ENCODE results near the gene BCL10. TPM values are rescaled to one million over a fixed set of nuclear protein-coding genes. Genes with fewer than 3 reads are reported as not detected.

Gene BCL10
- total RNA-seq, 1 donor from 2014 or later, result 24.9 TPM

- no peak for DNase-seq (ENCODE audit: low spot score)
- no peak for TF ChIP-seq CTCF (IDR thresholded peaks at IDR 0.05)
- Mint-ChIP-seq H3K27ac (ENCODE audit: unreplicated experiment) (no peak overlapping the region), H3K4me1 (ENCODE audit: low read depth) (peaks cover 17% of the 10 kb centered on the region), H3K4me3 (ENCODE audit: unreplicated experiment) (no peak overlapping the region), H3K9me3 (ENCODE audit: low read depth) (no peaks in the 10 kb centered on the region), H3K27me3 (ENCODE audit: low read depth) (no peaks in the 10 kb centered on the region), H3K36me3 (ENCODE audit: low read depth) (no peaks in the 10 kb centered on the region)
Observed at GRCh38 chr1:85229574-85230097, 46.8 kb downstream of the BCL10 start.

- Mint-ChIP-seq H3K9me3 (ENCODE audit: low read depth) (no peaks in the 10 kb centered on the region), H3K27ac (ENCODE audit: unreplicated experiment) (no peak overlapping the region), H3K27me3 (ENCODE audit: low read depth) (no peaks in the 10 kb centered on the region), H3K36me3 (ENCODE audit: low read depth) (no peaks in the 10 kb centered on the region), H3K4me1 (ENCODE audit: low read depth) (peaks cover 23% of the 10 kb centered on the region), H3K4me3 (ENCODE audit: unreplicated experiment) (no peak overlapping the region)
- no peak for TF ChIP-seq CTCF (IDR thresholded peaks at IDR 0.05)
- DNase-seq (ENCODE audit: low spot score), result no peak
Observed at GRCh38 chr1:85228972-85229371, 47.5 kb downstream of the BCL10 start.

GRCh38 chr1:85225624-85226380 lies 50.6 kb downstream of the BCL10 start:
- Mint-ChIP-seq H3K36me3 (ENCODE audit: low read depth) (no peaks in the 10 kb centered on the region), H3K27me3 (ENCODE audit: low read depth) (no peaks in the 10 kb centered on the region), H3K9me3 (ENCODE audit: low read depth) (no peaks in the 10 kb centered on the region), H3K27ac (ENCODE audit: unreplicated experiment) (peak overlapping the region; percentile 23), H3K4me1 (ENCODE audit: low read depth) (peaks cover 30% of the 10 kb centered on the region), H3K4me3 (ENCODE audit: unreplicated experiment) (no peak overlapping the region)
- DNase-seq (ENCODE audit: low spot score), result no peak
- TF ChIP-seq CTCF (IDR thresholded peaks at IDR 0.05), result no peak

GRCh38 chr1:85224734-85225623 lies 51.5 kb downstream of the BCL10 start:
- Mint-ChIP-seq H3K9me3 (ENCODE audit: low read depth) (no peaks in the 10 kb centered on the region), H3K36me3 (ENCODE audit: low read depth) (no peaks in the 10 kb centered on the region), H3K27me3 (ENCODE audit: low read depth) (no peaks in the 10 kb centered on the region), H3K4me1 (ENCODE audit: low read depth) (peaks cover 38% of the 10 kb centered on the region), H3K27ac (ENCODE audit: unreplicated experiment) (no peak overlapping the region), H3K4me3 (ENCODE audit: unreplicated experiment) (no peak overlapping the region)
- TF ChIP-seq CTCF (IDR thresholded peaks at IDR 0.05), result no peak
- no peak for DNase-seq (ENCODE audit: low spot score)

- H3K4me1 Mint-ChIP-seq (ENCODE audit: low read depth), result peaks cover 40% of the 10 kb centered on the region
- H3K27me3 Mint-ChIP-seq (ENCODE audit: low read depth), result no peaks in the 10 kb centered on the region
- no peak overlapping the region for H3K27ac Mint-ChIP-seq (ENCODE audit: unreplicated experiment)
Observed at GRCh38 chr1:85224295-85224694, 52.1 kb downstream of the BCL10 start.

More at GRCh38 chr1:85224295-85224694, 52.1 kb downstream of the BCL10 start:
- Mint-ChIP-seq H3K4me3 (ENCODE audit: unreplicated experiment) (no peak overlapping the region), H3K36me3 (ENCODE audit: low read depth) (no peaks in the 10 kb centered on the region), H3K9me3 (ENCODE audit: low read depth) (no peaks in the 10 kb centered on the region)
- no peak for TF ChIP-seq CTCF (IDR thresholded peaks at IDR 0.05)
- DNase-seq (ENCODE audit: low spot score), result no peak

Measured in chondrocyte (in vitro differentiated cells).